Psoas muscle (tissue), 8 donors: ENCODE results near the gene SSBP2. TPM values are rescaled to one million over a fixed set of nuclear protein-coding genes. Genes with fewer than 3 reads are reported as not detected.
A peak's percentile ranks its signal among the peaks of the same experiment; 100 is the strongest.

Experiments
- ATAC-seq, 4 donors: fragments of 200-7000 bp; cut with Tn5 transposase; one replicate each; pipeline ENCODE4 v1.9.1; 2020; ENCODE audit warnings: moderate library complexity in 3 of 4, mild to moderate bottlenecking in 2 of 4
- DNase-seq, 2 donors: peaks; one replicate each; pipeline ENCODE4 v3.0.0-alpha.2; 2020
- H3K27ac ChIP-seq: fragments of 200-600 bp; one replicate; pipeline ENCODE4 v1.8.0; 2022
- H3K27me3 ChIP-seq, 3 donors: fragments of 200-600 bp in 1 of 3; one replicate each; pipeline versions ENCODE4 v1.6.1 to v1.8.0; 2013 to 2022; ENCODE audit warnings: low read length in 2 of 3, mild to moderate bottlenecking in 2 of 3, moderate library complexity in 1 of 3; ENCODE audit not compliant: insufficient read depth in 3 of 3
- H3K36me3 ChIP-seq, 2 donors: fragments of 200-600 bp in 1 of 2; one replicate each; pipeline versions ENCODE4 v1.6.1 to v1.8.0; 2013 to 2022; ENCODE audit warnings: low read depth in 1 of 2, mild to moderate bottlenecking in 1 of 2, moderate library complexity in 1 of 2; ENCODE audit not compliant: insufficient read depth in 1 of 2
- H3K4me1 ChIP-seq: fragments of 200-600 bp; one replicate; pipeline ENCODE4 v1.8.0; 2022
- H3K4me3 ChIP-seq: fragments of 200-600 bp; one replicate; pipeline ENCODE4 v1.8.0; 2022; ENCODE audit warnings: mild to moderate bottlenecking
- H3K9me3 ChIP-seq: fragments of 200-600 bp; one replicate; pipeline ENCODE4 v1.8.0; 2022
- CTCF ChIP-seq: fragments of 200-600 bp; IDR thresholded peaks from one replicate; pipeline ENCODE4 v1.8.0; 2022; ENCODE audit warnings: antibody characterized with exemption
- WGBS, 3 donors: extraction: QIAGEN DNeasy Blood & Tissue Kit; methylation state at CpG; one replicate each; pipeline versions ENCODE4 v1.1.6 to v1.1.7; 2013; 5-methylcytosine and 5-hydroxymethylcytosine counted together
- intact Hi-C, 2 donors: fragments of 100-400 bp; cut with DNase I; formaldehyde crosslinking; loops; one replicate each; pipeline versions ENCODE4 v1.11.0 to v1.14.2; 2022
- polyA plus RNA-seq, 3 donors: library from polyadenylated mRNA; stranded (reverse); fragments of 200-250 nt; gene quantifications; one replicate each; pipeline ENCODE4 v1.2.3, GENCODE V29; 2013
- total RNA-seq, 4 donors: library from RNA; stranded (reverse); fragmentation: NEBNext Ultra II Directional in 2 of 4; extraction: Animal tissue kit (Norgen Biotek cat#: 25700) in 2 of 4; gene quantifications; one replicate each; pipeline versions ENCODE4 v1.2.1 to v1.2.4, GENCODE V29; 2021 to 2023
- donor health status: healthy with polysubstance abuse.
- donor health status: DM: no; HTN: no; CAD: no; lungs with moderate emphysema.
- donor health status: Bipolar disorder and iron deficiency.
- donor health status: healthy.
- donor health status: DM: yes; HTN: yes; CAD: no.
- donor health status: DM: no; HTN: no; CAD: no.
- donor health status: DM: no; HTN: no; CAD: no.
- donor health status: DM: yes; HTN: yes; CAD: no.

SSBP2 gene
- total and polyA plus RNA-seq, 7 donors = 18.2 to 42.6 (median 25.3) TPM

GRCh38 chr5:81393783-81394718, 356.8 kb downstream of the SSBP2 start, which contains the start of gene ACOT12:
Gene ACOT12, minus strand, starts transcription at chr5:81394134. Its CDS starts 20 bp downstream, at chr5:81394114.
- no peak for DNase-seq
- Histone ChIP-seq H3K9me3 (no peaks in the 10 kb centered on the region), H3K4me3 (peak within 1 kb of the TSS; percentile 61), H3K27me3 (peaks cover 0 to 52% (median 7%) of the 10 kb centered on the region in 3 donors), H3K4me1 (peaks cover 6% of the 10 kb centered on the region), H3K36me3 (no peaks in the 10 kb centered on the region), H3K27ac (no peak within 1 kb of the TSS)
- ATAC-seq = peak; percentile 27 to 53 (median 44)
- no peak for TF ChIP-seq CTCF
- intact Hi-C loops = no loop called here
- WGBS, 3 donors = 3 to 6% (median 4%) methylated on average over 51 to 76 of the region's 77 CpGs

GRCh38 chr5:81393430-81393782, 357.5 kb downstream of the SSBP2 start:
- H3K27me3 ChIP-seq = peaks cover 0 to 49% (median 7%) of the 10 kb centered on the region in 3 donors
- 23 to 34% (median 27%) methylated on average over 10 of the region's 10 CpGs for WGBS, 3 donors
- peak overlapping the region; percentile 61 for H3K4me3 ChIP-seq
- H3K27ac ChIP-seq = no peak overlapping the region
- peaks cover 6% of the 10 kb centered on the region for H3K4me1 ChIP-seq
- no peaks in the 10 kb centered on the region for H3K9me3 ChIP-seq
- no peak for ATAC-seq
- intact Hi-C loops = no loop called here
- H3K36me3 ChIP-seq = no peaks in the 10 kb centered on the region
- no peak for DNase-seq
- TF ChIP-seq CTCF = no peak

- H3K27me3 ChIP-seq = peaks cover 0 to 29% (median 2%) of the 10 kb centered on the region in 3 donors
Measured at GRCh38 chr5:81389025-81389424, 361.9 kb downstream of the SSBP2 start.

GRCh38 chr5:81388169-81388568, 362.7 kb downstream of the SSBP2 start:
- ATAC-seq = no peak
- WGBS, 3 donors = 70 to 79% (median 73%) methylated on average over 4 of the region's 4 CpGs
- Histone ChIP-seq H3K4me1 (no peaks in the 10 kb centered on the region), H3K4me3 (no peak overlapping the region), H3K9me3 (no peaks in the 10 kb centered on the region), H3K36me3 (no peaks in the 10 kb centered on the region), H3K27ac (no peak overlapping the region), H3K27me3 (peaks cover 0 to 21% (median 0%) of the 10 kb centered on the region in 3 donors)
- intact Hi-C loops = no loop called here
- no peak for TF ChIP-seq CTCF
- DNase-seq = no peak

More at GRCh38 chr5:81389025-81389424, 361.9 kb downstream of the SSBP2 start:
- Histone ChIP-seq H3K9me3 (no peaks in the 10 kb centered on the region), H3K36me3 (no peaks in the 10 kb centered on the region), H3K4me3 (no peak overlapping the region), H3K27ac (no peak overlapping the region), H3K4me1 (no peaks in the 10 kb centered on the region)
- ATAC-seq (no peak), DNase-seq (no peak)
- TF ChIP-seq CTCF = no peak
- intact Hi-C loops = no loop called here
